Skin epidermis (tissue), 12 donors: ENCODE data around the gene PCDHA1.
A peak's percentile ranks its signal among the peaks of the same experiment; 100 is the strongest.
"Not testable (repeated sequence)": the region's sequence is repeated elsewhere in the genome, so short reads cannot be mapped to it uniquely, and the experiment has no call there.

ENCODE experiments used
- H3K27ac ChIP-seq, 21 experiments: fragments of 200-600 bp; sonication (generic) in 11 of 21; one replicate each; pipeline ENCODE4 v1.5.0; 2020; ENCODE audit warnings: mild to moderate bottlenecking in 3 of 21, inconsistent platforms in 2 of 21, moderate library complexity in 2 of 21
- H3K4me3 ChIP-seq, 7 experiments: fragments of 200-600 bp; sonication (generic) in 2 of 7; one replicate each; pipeline ENCODE4 v1.5.0; 2020; ENCODE audit warnings: inconsistent platforms in 2 of 7, mild to moderate bottlenecking in 2 of 7, moderate library complexity in 1 of 7

The PCDHA1 gene

GRCh38 chr5:140785905-140786686 is at the start of gene PCDHA1:
TSS of gene PCDHA1 (plus strand) at chr5:140786140.
- no peak within 1 kb of the TSS for H3K4me3 ChIP-seq

GRCh38 chr5:140737486-140737885 is 48.5 kb upstream of the PCDHA1 start:
- no peak overlapping the region for H3K27ac ChIP-seq
- H3K4me3 ChIP-seq, result no peak overlapping the region

More at GRCh38 chr5:140785905-140786686, at the start of gene PCDHA1:
- H3K27ac ChIP-seq, result no peak within 1 kb of the TSS

GRCh38 chr5:140741967-140742366 is 44.0 kb upstream of the PCDHA1 start:
- Histone ChIP-seq H3K4me3 (no peak overlapping the region), H3K27ac (no peak overlapping the region)

DNA sequence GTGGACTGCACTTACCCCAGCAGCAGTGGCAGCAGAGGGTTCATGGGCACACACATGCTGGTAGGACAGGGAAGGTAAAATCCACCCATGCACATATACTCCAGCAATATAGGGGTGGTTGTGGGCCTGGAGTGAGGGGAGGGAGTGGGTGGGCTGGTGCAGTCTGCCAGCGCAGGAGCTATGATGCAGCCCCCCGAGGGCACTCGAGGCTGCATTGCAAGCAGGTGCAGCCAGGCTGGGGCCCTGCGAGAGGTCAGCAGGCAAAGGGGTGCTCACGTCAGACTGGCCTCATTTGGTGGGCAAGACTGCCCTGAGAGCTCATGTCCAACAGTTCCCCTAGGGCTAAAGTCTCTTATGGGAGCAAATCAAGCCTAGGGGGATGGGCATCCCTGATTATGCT is 32.4 kb upstream of the PCDHA1 start:
- Histone ChIP-seq H3K27ac (no peak overlapping the region), H3K4me3 (no peak overlapping the region)

DNA sequence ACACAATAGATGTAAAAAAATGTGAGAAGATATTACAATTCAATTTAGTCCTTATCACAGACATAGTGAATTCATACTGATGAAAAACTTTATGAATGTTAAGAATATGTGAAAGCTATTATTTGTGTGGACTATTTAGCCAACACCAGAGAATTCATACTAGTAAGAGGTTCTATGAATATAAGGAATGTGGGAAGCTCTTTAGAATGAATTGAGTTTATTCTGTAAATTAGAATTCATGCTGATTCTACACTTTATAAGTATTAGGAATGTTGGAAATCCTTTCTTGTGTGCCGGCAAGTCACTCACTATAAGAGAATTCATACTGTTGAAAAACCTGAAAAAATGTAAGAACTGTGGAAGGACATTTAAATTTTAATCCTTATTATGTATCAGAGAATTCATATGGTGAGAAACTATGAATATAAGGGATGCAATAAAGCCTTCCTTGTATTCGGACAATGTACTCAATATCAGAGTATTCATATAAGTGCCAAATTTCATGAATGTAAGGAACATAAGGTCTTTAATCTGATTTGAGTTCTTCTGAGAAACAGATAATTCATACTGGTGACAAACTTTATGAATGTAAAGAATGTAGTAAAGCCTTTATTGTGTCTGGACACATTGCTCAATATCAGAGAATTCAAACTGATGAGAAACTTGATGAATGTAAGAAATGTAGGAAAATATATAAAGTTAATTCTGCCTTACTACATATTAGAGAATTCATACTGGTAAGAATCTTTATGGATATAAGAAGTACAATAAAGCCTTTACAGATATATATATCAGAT is 21.6 kb upstream of the PCDHA1 start:
- H3K27ac ChIP-seq, result no peak overlapping the region
- no peak overlapping the region for H3K4me3 ChIP-seq

- no peak overlapping the region for H3K4me3 ChIP-seq
- H3K27ac ChIP-seq, result no peak overlapping the region
Observed at GRCh38 chr5:140767444-140767843, 18.5 kb upstream of the PCDHA1 start.

GRCh38 chr5:140780512-140780911 is 5.4 kb upstream of the PCDHA1 start:
- H3K27ac ChIP-seq, result no peak overlapping the region
- H3K4me3 ChIP-seq, result no peak overlapping the region

- H3K4me3 ChIP-seq, result not testable (repeated sequence)
Observed at GRCh38 chr5:140787422-140787821, 1.5 kb downstream of the PCDHA1 start.

DNA sequence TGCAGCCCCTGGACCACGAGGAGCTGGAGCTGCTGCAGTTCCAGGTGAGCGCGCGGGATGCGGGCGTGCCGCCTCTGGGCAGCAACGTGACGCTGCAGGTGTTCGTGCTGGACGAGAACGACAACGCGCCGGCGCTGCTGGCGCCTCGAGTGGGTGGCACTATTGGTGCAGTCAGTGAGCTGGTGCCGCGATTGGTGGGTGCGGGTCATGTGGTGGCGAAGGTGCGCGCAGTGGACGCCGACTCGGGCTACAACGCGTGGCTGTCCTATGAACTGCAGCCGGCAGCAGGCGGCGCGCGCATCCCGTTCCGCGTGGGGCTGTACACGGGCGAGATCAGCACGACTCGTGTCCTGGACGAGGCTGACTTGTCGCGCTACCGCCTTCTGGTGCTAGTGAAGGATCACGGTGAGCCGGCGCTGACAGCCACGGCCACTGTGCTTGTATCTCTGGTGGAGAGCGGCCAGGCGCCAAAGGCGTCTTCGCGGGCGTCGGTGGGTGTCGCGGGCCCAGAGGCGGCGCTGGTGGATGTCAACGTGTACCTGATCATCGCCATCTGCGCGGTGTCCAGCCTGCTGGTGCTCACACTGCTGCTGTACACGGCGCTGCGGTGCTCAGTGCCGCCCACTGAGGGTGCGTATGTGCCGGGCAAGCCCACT is 2.0 kb downstream of the PCDHA1 start:
- H3K4me3 ChIP-seq, H3K27ac ChIP-seq: not testable (repeated sequence)

More at GRCh38 chr5:140787422-140787821, 1.5 kb downstream of the PCDHA1 start:
- H3K27ac ChIP-seq, result not testable (repeated sequence)

DNA sequence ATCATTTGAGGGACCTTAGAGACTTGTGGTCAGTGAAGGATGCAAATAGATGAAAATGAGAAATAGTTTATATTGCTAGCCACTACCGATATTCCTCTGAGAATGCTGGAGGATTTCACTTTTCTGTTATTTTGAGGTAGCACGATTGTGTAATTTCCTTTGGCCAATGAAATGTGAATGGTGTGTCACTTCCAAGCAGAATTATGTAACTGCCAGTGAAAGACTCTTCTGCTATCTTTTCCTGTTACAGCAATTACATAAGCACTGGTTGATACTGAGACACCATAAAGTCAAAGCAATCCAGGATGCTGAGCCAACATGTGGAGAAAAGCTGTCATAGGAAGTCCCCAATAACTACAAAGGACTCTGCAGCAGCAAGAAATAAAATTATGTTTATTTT is 5.1 kb downstream of the PCDHA1 start:
- no peak overlapping the region for H3K4me3 ChIP-seq
- H3K27ac ChIP-seq, result no peak overlapping the region

DNA sequence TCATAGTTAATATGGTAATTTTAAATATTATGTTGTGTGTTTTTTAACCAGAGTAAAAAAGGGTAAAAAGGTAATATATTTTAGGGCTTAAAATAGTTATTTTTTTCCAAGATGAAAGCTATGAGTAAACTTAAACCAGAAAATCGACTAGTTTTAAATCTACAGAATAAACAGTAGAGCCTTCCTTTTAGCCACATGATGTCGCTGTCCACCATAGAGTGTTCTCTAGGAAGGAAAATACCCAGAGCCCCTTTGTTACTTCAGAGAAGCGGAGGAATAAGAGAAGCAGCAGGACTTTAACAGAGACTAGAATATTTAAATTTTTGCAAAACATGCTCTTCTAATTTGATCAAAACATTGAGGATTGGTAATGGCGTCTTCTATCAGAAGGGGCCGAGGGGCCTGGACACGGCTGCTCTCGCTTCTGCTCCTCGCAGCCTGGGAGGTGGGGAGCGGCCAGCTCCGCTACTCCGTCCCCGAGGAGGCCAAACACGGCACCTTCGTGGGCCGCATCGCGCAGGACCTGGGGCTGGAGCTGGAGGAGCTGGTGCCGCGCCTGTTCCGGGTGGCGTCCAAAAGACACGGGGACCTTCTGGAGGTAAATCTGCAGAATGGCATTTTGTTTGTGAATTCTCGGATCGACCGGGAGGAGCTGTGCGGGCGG is 8.8 kb downstream of the PCDHA1 start, which contains the start of gene PCDHA2:
Gene PCDHA2, plus strand, starts transcription at position 258 of the 664 bp plus-strand sequence.
- no peak within 1 kb of the TSS for H3K4me3 ChIP-seq

GRCh38 chr5:140795259-140795641 is 9.3 kb downstream of the PCDHA1 start:
- no peak overlapping the region for H3K4me3 ChIP-seq
- H3K27ac ChIP-seq, result no peak overlapping the region

More for the DNA sequence above, 8.8 kb downstream of the PCDHA1 start, which contains the start of gene PCDHA2:
- H3K27ac ChIP-seq, result no peak within 1 kb of the TSS

GRCh38 chr5:140796072-140796717 is 10.3 kb downstream of the PCDHA1 start:
- H3K4me3 ChIP-seq, H3K27ac ChIP-seq: not testable (repeated sequence)

- H3K27ac ChIP-seq, result no peak overlapping the region
- no peak overlapping the region for H3K4me3 ChIP-seq
Observed at GRCh38 chr5:140796718-140797095, 10.8 kb downstream of the PCDHA1 start.

DNA sequence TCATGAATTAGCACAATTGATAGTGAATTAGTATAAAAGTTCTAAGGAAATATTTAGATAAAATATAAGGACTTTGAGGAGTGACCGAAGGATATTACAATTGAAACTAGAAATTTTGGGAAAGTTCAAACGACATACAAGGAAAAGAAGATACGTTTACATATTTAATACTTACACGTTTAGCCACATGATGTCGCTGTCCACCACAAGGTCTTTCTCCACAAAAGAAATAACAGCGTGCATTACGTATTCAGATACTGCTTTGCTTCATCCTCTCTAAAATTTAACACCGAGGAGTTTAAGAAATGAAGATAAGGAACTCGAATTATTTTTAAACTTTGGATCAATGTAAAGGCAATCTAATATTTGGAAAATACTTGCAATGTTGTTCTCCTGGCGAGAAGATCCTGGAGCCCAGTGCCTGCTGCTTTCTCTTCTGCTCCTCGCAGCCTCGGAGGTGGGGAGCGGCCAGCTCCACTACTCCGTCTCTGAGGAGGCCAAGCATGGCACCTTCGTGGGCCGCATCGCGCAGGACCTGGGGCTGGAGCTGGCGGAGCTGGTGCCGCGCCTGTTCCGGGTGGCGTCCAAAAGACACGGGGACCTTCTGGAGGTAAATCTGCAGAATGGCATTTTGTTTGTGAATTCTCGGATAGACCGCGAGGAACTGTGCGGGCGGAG is 15.0 kb downstream of the PCDHA1 start, which contains the start of gene PCDHA3:
Gene PCDHA3, plus strand, starts transcription at position 242 of the 678 bp plus-strand sequence.
- H3K27ac ChIP-seq, result no peak within 1 kb of the TSS
- H3K4me3 ChIP-seq, result peak within 1 kb of the TSS in 1 of 7 experiments; percentile 12

GRCh38 chr5:140801494-140801841 is 15.5 kb downstream of the PCDHA1 start:
- Histone ChIP-seq H3K27ac (no peak overlapping the region), H3K4me3 (peak overlapping the region in 1 of 7 experiments; percentile 12)

DNA sequence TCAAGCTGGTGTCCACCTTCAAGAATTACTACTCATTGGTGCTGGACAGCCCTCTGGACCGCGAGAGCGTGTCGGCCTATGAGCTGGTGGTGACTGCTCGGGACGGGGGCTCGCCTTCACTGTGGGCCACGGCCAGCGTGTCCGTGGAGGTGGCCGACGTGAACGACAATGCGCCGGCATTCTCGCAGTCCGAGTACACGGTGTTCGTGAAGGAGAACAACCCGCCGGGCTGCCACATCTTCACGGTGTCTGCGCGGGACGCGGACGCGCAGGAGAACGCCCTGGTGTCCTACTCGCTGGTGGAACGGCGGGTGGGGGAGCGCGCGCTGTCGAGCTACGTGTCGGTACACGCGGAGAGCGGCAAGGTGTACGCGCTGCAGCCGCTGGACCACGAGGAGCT is 16.4 kb downstream of the PCDHA1 start:
- H3K27ac ChIP-seq, H3K4me3 ChIP-seq: not testable (repeated sequence)

- H3K4me3 ChIP-seq, result no peak overlapping the region
- H3K27ac ChIP-seq, result no peak overlapping the region
Observed at GRCh38 chr5:140802781-140803271, 16.9 kb downstream of the PCDHA1 start.
